Measurements from ENCODE around the gene PNLIPRP3. TPM values are rescaled to one million over a fixed set of nuclear protein-coding genes. Genes with fewer than 3 reads are reported as not detected.

The PNLIPRP3 gene
- total RNA-seq, 2 experiments from 2014 or later: not detected

GRCh38 chr10:116418389-116418788 is 9.3 kb upstream of the PNLIPRP3 start:
- Mint-ChIP-seq H3K36me3 (ENCODE audit: low read depth) (no peaks in the 10 kb centered on the region), H3K27ac (no peak overlapping the region), H3K27me3 (ENCODE audit: low read depth) (no peaks in the 10 kb centered on the region), H3K4me3 (no peak overlapping the region), H3K4me1 (ENCODE audit: low read depth) (no peaks in the 10 kb centered on the region), H3K9me3 (ENCODE audit: insufficient read depth) (no peaks in the 10 kb centered on the region)
- no peak for ATAC-seq
- DNase-seq: no peak
- POLR2A ChIA-PET: no interaction called here
- CTCF ChIA-PET: no interaction called here

GRCh38 chr10:116421815-116422214 is 5.8 kb upstream of the PNLIPRP3 start:
- ATAC-seq (no peak), DNase-seq (no peak)
- Mint-ChIP-seq H3K36me3 (ENCODE audit: low read depth) (no peaks in the 10 kb centered on the region), H3K27me3 (ENCODE audit: low read depth) (no peaks in the 10 kb centered on the region), H3K4me1 (ENCODE audit: low read depth) (no peaks in the 10 kb centered on the region), H3K27ac (no peak overlapping the region), H3K4me3 (no peak overlapping the region), H3K9me3 (ENCODE audit: insufficient read depth) (no peaks in the 10 kb centered on the region)
- ChIA-PET POLR2A (no interaction called here), CTCF (interaction anchor here (1.2 kb wide), 1 partner anchor 29 kb away, joined by 3 read pairs; no protein-coding TSS in a partner anchor)

GRCh38 chr10:116429288-116429977 is 1.8 kb downstream of the PNLIPRP3 start:
- DNase-seq: no peak
- H3K27me3 Mint-ChIP-seq (ENCODE audit: low read depth): no peaks in the 10 kb centered on the region
- H3K27ac Mint-ChIP-seq: no peak overlapping the region
- ChIA-PET CTCF (no interaction called here), POLR2A (no interaction called here)
- H3K9me3 Mint-ChIP-seq (ENCODE audit: insufficient read depth): no peaks in the 10 kb centered on the region
- no peak for ATAC-seq
- no peaks in the 10 kb centered on the region for H3K4me1 Mint-ChIP-seq (ENCODE audit: low read depth)
- no peak overlapping the region for H3K4me3 Mint-ChIP-seq
- H3K36me3 Mint-ChIP-seq (ENCODE audit: low read depth): no peaks in the 10 kb centered on the region

- CTCF ChIA-PET: no interaction called here
- H3K27me3 Mint-ChIP-seq (ENCODE audit: low read depth): no peaks in the 10 kb centered on the region
- no peaks in the 10 kb centered on the region for H3K9me3 Mint-ChIP-seq (ENCODE audit: insufficient read depth)
- H3K27ac Mint-ChIP-seq: no peak overlapping the region
- no peaks in the 10 kb centered on the region for H3K36me3 Mint-ChIP-seq (ENCODE audit: low read depth)
- ATAC-seq: no peak
- no peak overlapping the region for H3K4me3 Mint-ChIP-seq
- H3K4me1 Mint-ChIP-seq (ENCODE audit: low read depth): no peaks in the 10 kb centered on the region
- POLR2A ChIA-PET: no interaction called here
- no peak for DNase-seq
Measured at GRCh38 chr10:116430288-116430687, 2.6 kb downstream of the PNLIPRP3 start.

GRCh38 chr10:116431598-116431997 is 4.0 kb downstream of the PNLIPRP3 start:
- CTCF ChIA-PET: no interaction called here
- Mint-ChIP-seq H3K27ac (no peak overlapping the region), H3K9me3 (ENCODE audit: insufficient read depth) (no peaks in the 10 kb centered on the region), H3K4me1 (ENCODE audit: low read depth) (no peaks in the 10 kb centered on the region), H3K4me3 (no peak overlapping the region), H3K27me3 (ENCODE audit: low read depth) (no peaks in the 10 kb centered on the region), H3K36me3 (ENCODE audit: low read depth) (no peaks in the 10 kb centered on the region)
- POLR2A ChIA-PET: no interaction called here
- DNase-seq: no peak
- no peak for ATAC-seq

- no peak overlapping the region for H3K4me3 Mint-ChIP-seq
- ChIA-PET CTCF (no interaction called here), POLR2A (no interaction called here)
- H3K27ac Mint-ChIP-seq: no peak overlapping the region
- DNase-seq (peak; percentile 20), ATAC-seq (no peak)
- H3K9me3 Mint-ChIP-seq (ENCODE audit: insufficient read depth): no peaks in the 10 kb centered on the region
- H3K36me3 Mint-ChIP-seq (ENCODE audit: low read depth): no peaks in the 10 kb centered on the region
- peaks cover 12% of the 10 kb centered on the region for H3K4me1 Mint-ChIP-seq (ENCODE audit: low read depth)
- H3K27me3 Mint-ChIP-seq (ENCODE audit: low read depth): no peaks in the 10 kb centered on the region
Measured at GRCh38 chr10:116437076-116437692, 9.5 kb downstream of the PNLIPRP3 start.

- no peaks in the 10 kb centered on the region for H3K27me3 Mint-ChIP-seq (ENCODE audit: low read depth)
- DNase-seq: no peak
- H3K36me3 Mint-ChIP-seq (ENCODE audit: low read depth): no peaks in the 10 kb centered on the region
- no peak overlapping the region for H3K4me3 Mint-ChIP-seq
- no peaks in the 10 kb centered on the region for H3K9me3 Mint-ChIP-seq (ENCODE audit: insufficient read depth)
- no peak for ATAC-seq
- peaks cover 12% of the 10 kb centered on the region for H3K4me1 Mint-ChIP-seq (ENCODE audit: low read depth)
- no peak overlapping the region for H3K27ac Mint-ChIP-seq
- ChIA-PET POLR2A (no interaction called here), CTCF (no interaction called here)
Measured at GRCh38 chr10:116440330-116441030, 12.8 kb downstream of the PNLIPRP3 start.

GRCh38 chr10:116444527-116445142 is 17.0 kb downstream of the PNLIPRP3 start:
- ATAC-seq (no peak), DNase-seq (peak; percentile 31)
- ChIA-PET POLR2A (no interaction called here), CTCF (no interaction called here)
- no peaks in the 10 kb centered on the region for H3K27me3 Mint-ChIP-seq (ENCODE audit: low read depth)
- no peak overlapping the region for H3K27ac Mint-ChIP-seq
- H3K4me1 Mint-ChIP-seq (ENCODE audit: low read depth): no peaks in the 10 kb centered on the region
- H3K36me3 Mint-ChIP-seq (ENCODE audit: low read depth): no peaks in the 10 kb centered on the region
- H3K4me3 Mint-ChIP-seq: no peak overlapping the region
- H3K9me3 Mint-ChIP-seq (ENCODE audit: insufficient read depth): no peaks in the 10 kb centered on the region

GRCh38 chr10:116450861-116451260 is 23.2 kb downstream of the PNLIPRP3 start:
- ATAC-seq (no peak), DNase-seq (no peak)
- no peaks in the 10 kb centered on the region for H3K36me3 Mint-ChIP-seq (ENCODE audit: low read depth)
- POLR2A ChIA-PET: no interaction called here
- no peak overlapping the region for H3K4me3 Mint-ChIP-seq
- H3K9me3 Mint-ChIP-seq (ENCODE audit: insufficient read depth): no peaks in the 10 kb centered on the region
- no peaks in the 10 kb centered on the region for H3K27me3 Mint-ChIP-seq (ENCODE audit: low read depth)
- H3K4me1 Mint-ChIP-seq (ENCODE audit: low read depth): no peaks in the 10 kb centered on the region
- CTCF ChIA-PET: interaction anchor here (0.9 kb wide), 1 partner anchor 29 kb away, joined by 3 read pairs; no protein-coding TSS in a partner anchor
- no peak overlapping the region for H3K27ac Mint-ChIP-seq

GRCh38 chr10:116451711-116452337 is 24.2 kb downstream of the PNLIPRP3 start:
- CTCF ChIA-PET: no interaction called here
- ATAC-seq (no peak), DNase-seq (no peak)
- no peaks in the 10 kb centered on the region for H3K27me3 Mint-ChIP-seq (ENCODE audit: low read depth)
- H3K36me3 Mint-ChIP-seq (ENCODE audit: low read depth): no peaks in the 10 kb centered on the region
- no peaks in the 10 kb centered on the region for H3K4me1 Mint-ChIP-seq (ENCODE audit: low read depth)
- POLR2A ChIA-PET: no interaction called here
- H3K27ac Mint-ChIP-seq: no peak overlapping the region
- no peaks in the 10 kb centered on the region for H3K9me3 Mint-ChIP-seq (ENCODE audit: insufficient read depth)
- no peak overlapping the region for H3K4me3 Mint-ChIP-seq

GRCh38 chr10:116452338-116452720 is 24.7 kb downstream of the PNLIPRP3 start:
- Mint-ChIP-seq H3K4me3 (no peak overlapping the region), H3K4me1 (ENCODE audit: low read depth) (no peaks in the 10 kb centered on the region), H3K36me3 (ENCODE audit: low read depth) (no peaks in the 10 kb centered on the region), H3K9me3 (ENCODE audit: insufficient read depth) (no peaks in the 10 kb centered on the region), H3K27ac (no peak overlapping the region), H3K27me3 (ENCODE audit: low read depth) (no peaks in the 10 kb centered on the region)
- DNase-seq: no peak
- POLR2A ChIA-PET: no interaction called here
- CTCF ChIA-PET: no interaction called here
- ATAC-seq: no peak

GRCh38 chr10:116457488-116457887 is 29.8 kb downstream of the PNLIPRP3 start:
- POLR2A ChIA-PET: no interaction called here
- no peaks in the 10 kb centered on the region for H3K9me3 Mint-ChIP-seq (ENCODE audit: insufficient read depth)
- H3K36me3 Mint-ChIP-seq (ENCODE audit: low read depth): no peaks in the 10 kb centered on the region
- no peaks in the 10 kb centered on the region for H3K4me1 Mint-ChIP-seq (ENCODE audit: low read depth)
- no peak overlapping the region for H3K4me3 Mint-ChIP-seq
- DNase-seq (no peak), ATAC-seq (no peak)
- H3K27me3 Mint-ChIP-seq (ENCODE audit: low read depth): no peaks in the 10 kb centered on the region
- no peak overlapping the region for H3K27ac Mint-ChIP-seq
- CTCF ChIA-PET: no interaction called here

All from activated CD8-positive, alpha-beta T cell treated with anti-CD3 and anti-CD28 coated beads, Interleukin-2, amount 10 ng/mL, durations not matched to agents 7 days and 5 days (primary cell).